SJSA1 (cell line): ENCODE results near the gene EFNA5. TPM values are rescaled to one million over a fixed set of nuclear protein-coding genes. Genes with fewer than 3 reads are reported as not detected.

ENCODE experiments used
- DNase-seq, 2 experiments: peaks; one replicate each; pipeline ENCODE4 v3.0.0-alpha.2; 2015 to 2020; ENCODE audit warnings: low spot score in 2 of 2, low read depth in 1 of 2
- H3K27ac ChIP-seq: fragments of 250-450 bp; sonication (Bioruptor Pico); 2 replicates; pipeline ENCODE4 v1.5.1; 2020; ENCODE audit warnings: mild to moderate bottlenecking, moderate library complexity
- H3K27me3 ChIP-seq: fragments of 250-450 bp; sonication (Bioruptor Pico); replicated peaks from 2 replicates; pipeline ENCODE4 v1.5.1; 2020; ENCODE audit warnings: mild to moderate bottlenecking, moderate library complexity
- H3K36me3 ChIP-seq: fragments of 250-450 bp; sonication (Bioruptor Pico); 2 replicates; pipeline ENCODE4 v1.5.1; 2020; ENCODE audit warnings: mild to moderate bottlenecking
- H3K4me1 ChIP-seq: fragments of 250-450 bp; sonication (Bioruptor Pico); replicated peaks from 2 replicates; pipeline ENCODE4 v1.6.1; 2021; ENCODE audit warnings: mild to moderate bottlenecking
- H3K4me3 ChIP-seq: fragments of 250-450 bp; sonication (Bioruptor Pico); 2 replicates; pipeline ENCODE4 v1.5.1; 2020; ENCODE audit warnings: mild to moderate bottlenecking
- H3K9me3 ChIP-seq: fragments of 250-450 bp; sonication (Bioruptor Pico); replicated peaks from 2 replicates; pipeline ENCODE4 v1.5.1; 2020; ENCODE audit warnings: mild to moderate bottlenecking
- total RNA-seq: library from RNA; depleted of rRNA; stranded (reverse); fragments of >200 nt; shearing (Covaris generic); gene quantifications from 2 replicates; pipeline ENCODE4 v1.2.3, GENCODE V29; 2014

The EFNA5 gene
- total RNA-seq, 1 experiment from 2014 or later, result 0.87 TPM

- no peak overlapping the region for H3K4me3 ChIP-seq
- peaks cover 30% of the 10 kb centered on the region for H3K4me1 ChIP-seq
- H3K27me3 ChIP-seq, result peaks cover 63% of the 10 kb centered on the region
- no peak overlapping the region for H3K27ac ChIP-seq
- no peak for DNase-seq
- H3K9me3 ChIP-seq, result no peaks in the 10 kb centered on the region
- no peaks in the 10 kb centered on the region for H3K36me3 ChIP-seq
Measured at GRCh38 chr5:107668154-107669095, 2.3 kb downstream of the EFNA5 start.

GRCh38 chr5:107666051-107666655 is 4.6 kb downstream of the EFNA5 start:
- no peak overlapping the region for H3K4me3 ChIP-seq
- H3K27ac ChIP-seq, result no peak overlapping the region
- H3K27me3 ChIP-seq, result peaks cover 46% of the 10 kb centered on the region
- no peaks in the 10 kb centered on the region for H3K9me3 ChIP-seq
- H3K4me1 ChIP-seq, result peaks cover 12% of the 10 kb centered on the region
- H3K36me3 ChIP-seq, result no peaks in the 10 kb centered on the region
- DNase-seq, result no peak

GRCh38 chr5:107665036-107665570 is 5.6 kb downstream of the EFNA5 start:
- H3K4me1 ChIP-seq, result peaks cover 2% of the 10 kb centered on the region

GRCh38 chr5:107663697-107664096 is 7.0 kb downstream of the EFNA5 start:
- no peaks in the 10 kb centered on the region for H3K4me1 ChIP-seq
- DNase-seq, result no peak
- no peak overlapping the region for H3K4me3 ChIP-seq
- H3K27me3 ChIP-seq, result peaks cover 28% of the 10 kb centered on the region
- no peak overlapping the region for H3K27ac ChIP-seq
- H3K9me3 ChIP-seq, result no peaks in the 10 kb centered on the region
- no peaks in the 10 kb centered on the region for H3K36me3 ChIP-seq

More at GRCh38 chr5:107665036-107665570, 5.6 kb downstream of the EFNA5 start:
- no peak overlapping the region for H3K27ac ChIP-seq
- H3K4me3 ChIP-seq, result no peak overlapping the region
- H3K9me3 ChIP-seq, result no peaks in the 10 kb centered on the region
- no peak for DNase-seq
- peaks cover 37% of the 10 kb centered on the region for H3K27me3 ChIP-seq
- no peaks in the 10 kb centered on the region for H3K36me3 ChIP-seq

- Histone ChIP-seq H3K9me3 (no peaks in the 10 kb centered on the region), H3K27ac (no peak overlapping the region), H3K4me1 (no peaks in the 10 kb centered on the region), H3K27me3 (peaks cover 12% of the 10 kb centered on the region), H3K4me3 (no peak overlapping the region), H3K36me3 (no peaks in the 10 kb centered on the region)
- DNase-seq, result no peak
Measured at GRCh38 chr5:107661650-107662044, 9.1 kb downstream of the EFNA5 start.

- Histone ChIP-seq H3K9me3 (no peaks in the 10 kb centered on the region), H3K36me3 (no peaks in the 10 kb centered on the region), H3K27ac (no peak overlapping the region), H3K4me3 (no peak overlapping the region), H3K27me3 (peaks cover 12% of the 10 kb centered on the region), H3K4me1 (no peaks in the 10 kb centered on the region)
- no peak for DNase-seq
Measured at GRCh38 chr5:107661038-107661649, 9.6 kb downstream of the EFNA5 start.

- DNase-seq, result no peak
- Histone ChIP-seq H3K36me3 (no peaks in the 10 kb centered on the region), H3K27ac (no peak overlapping the region), H3K4me3 (no peak overlapping the region), H3K27me3 (peaks cover 3% of the 10 kb centered on the region), H3K9me3 (no peaks in the 10 kb centered on the region), H3K4me1 (no peaks in the 10 kb centered on the region)
Measured at GRCh38 chr5:107658528-107658927, 12.2 kb downstream of the EFNA5 start.

GRCh38 chr5:107655831-107656230 is 14.9 kb downstream of the EFNA5 start:
- no peaks in the 10 kb centered on the region for H3K4me1 ChIP-seq
- no peaks in the 10 kb centered on the region for H3K9me3 ChIP-seq
- H3K36me3 ChIP-seq, result no peaks in the 10 kb centered on the region
- no peak for DNase-seq
- H3K27me3 ChIP-seq, result peaks cover 3% of the 10 kb centered on the region
- H3K27ac ChIP-seq, result no peak overlapping the region
- no peak overlapping the region for H3K4me3 ChIP-seq

- Histone ChIP-seq H3K4me3 (no peak overlapping the region), H3K4me1 (no peaks in the 10 kb centered on the region), H3K27me3 (peaks cover 3% of the 10 kb centered on the region), H3K9me3 (no peaks in the 10 kb centered on the region), H3K36me3 (no peaks in the 10 kb centered on the region), H3K27ac (no peak overlapping the region)
- DNase-seq, result no peak
Measured at GRCh38 chr5:107654827-107655226, 15.9 kb downstream of the EFNA5 start.

- Histone ChIP-seq H3K27me3 (peaks cover 3% of the 10 kb centered on the region), H3K4me3 (no peak overlapping the region), H3K36me3 (no peaks in the 10 kb centered on the region), H3K4me1 (no peaks in the 10 kb centered on the region), H3K9me3 (no peaks in the 10 kb centered on the region), H3K27ac (no peak overlapping the region)
- DNase-seq, result no peak
Measured at GRCh38 chr5:107653685-107654084, 17.1 kb downstream of the EFNA5 start.

- peaks cover 3% of the 10 kb centered on the region for H3K27me3 ChIP-seq
- H3K27ac ChIP-seq, result no peak overlapping the region
- no peaks in the 10 kb centered on the region for H3K9me3 ChIP-seq
- no peaks in the 10 kb centered on the region for H3K36me3 ChIP-seq
- no peaks in the 10 kb centered on the region for H3K4me1 ChIP-seq
- no peak for DNase-seq
- H3K4me3 ChIP-seq, result no peak overlapping the region
Measured at GRCh38 chr5:107652839-107653607, 17.7 kb downstream of the EFNA5 start.

GRCh38 chr5:107652408-107652807 is 18.3 kb downstream of the EFNA5 start:
- Histone ChIP-seq H3K27ac (no peak overlapping the region), H3K36me3 (no peaks in the 10 kb centered on the region), H3K4me1 (no peaks in the 10 kb centered on the region), H3K27me3 (peaks cover 3% of the 10 kb centered on the region), H3K9me3 (no peaks in the 10 kb centered on the region), H3K4me3 (no peak overlapping the region)
- DNase-seq, result no peak

GRCh38 chr5:107651325-107651724 is 19.4 kb downstream of the EFNA5 start:
- H3K36me3 ChIP-seq, result no peaks in the 10 kb centered on the region
- no peak overlapping the region for H3K4me3 ChIP-seq
- DNase-seq, result no peak
- peaks cover 3% of the 10 kb centered on the region for H3K27me3 ChIP-seq
- H3K27ac ChIP-seq, result no peak overlapping the region
- H3K9me3 ChIP-seq, result no peaks in the 10 kb centered on the region
- H3K4me1 ChIP-seq, result no peaks in the 10 kb centered on the region
